ENCODE results near the gene LTBP1. TPM values are rescaled to one million over a fixed set of nuclear protein-coding genes. Genes with fewer than 3 reads are reported as not detected.

The LTBP1 gene
- total RNA-seq, 3 donors from 2014 or later, result 13.3 to 18.7 (median 17.4) TPM

DNA sequence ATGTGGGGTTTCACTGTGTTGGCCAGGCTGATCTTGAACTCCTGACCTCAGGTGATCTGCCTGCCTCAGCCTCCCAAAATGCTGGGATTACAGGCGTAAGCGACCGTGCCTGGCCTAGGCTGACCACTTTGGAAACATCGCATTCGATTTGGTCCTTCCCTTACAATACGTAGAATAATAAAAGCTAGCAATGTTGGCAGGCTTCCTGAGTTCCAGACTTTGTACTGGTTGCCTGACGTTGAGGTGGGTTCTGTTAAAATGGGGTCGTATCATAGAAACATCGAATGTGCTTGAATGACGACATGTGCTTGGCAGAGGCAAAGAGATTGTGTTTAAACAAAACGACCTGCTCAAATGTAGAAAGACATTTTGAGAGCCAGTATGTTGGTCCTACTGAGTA lies 56.1 kb downstream of the LTBP1 start:
- Histone ChIP-seq H3K4me1 (no peaks in the 10 kb centered on the region), H3K36me3 (no peaks in the 10 kb centered on the region), H3K27me3 (no peaks in the 10 kb centered on the region), H3K4me3 (no peak overlapping the region), H3K9me3 (no peaks in the 10 kb centered on the region), H3K27ac (no peak overlapping the region)
- intact Hi-C loops (cut with DNase I; ENCODE audit: low total_unique reads), result no loop called here
- DNase-seq (ENCODE audit: low spot score in 2 of 2), result no peak
- TF ChIP-seq POLR2A (IDR thresholded peaks at IDR 0.05) (no peak), CTCF (IDR thresholded peaks at IDR 0.05) (no peak), POLR2AphosphoS5 (IDR thresholded peaks at IDR 0.05) (no peak)

- DNase-seq (ENCODE audit: low spot score in 2 of 2), result no peak
- intact Hi-C loops (cut with DNase I; ENCODE audit: low total_unique reads), result no loop called here
- no peaks in the 10 kb centered on the region for H3K36me3 ChIP-seq
- no peak for TF ChIP-seq POLR2A (IDR thresholded peaks at IDR 0.05)
- no peak for TF ChIP-seq POLR2AphosphoS5 (IDR thresholded peaks at IDR 0.05)
- TF ChIP-seq CTCF (IDR thresholded peaks at IDR 0.05), result no peak
- H3K4me1 ChIP-seq, result no peaks in the 10 kb centered on the region
- no peak overlapping the region for H3K27ac ChIP-seq
- H3K27me3 ChIP-seq, result no peaks in the 10 kb centered on the region
- H3K9me3 ChIP-seq, result no peaks in the 10 kb centered on the region
- no peak overlapping the region for H3K4me3 ChIP-seq
These were observed 58.3 kb downstream of the LTBP1 start for GRCh38 chr2:33005057-33005456.

DNA sequence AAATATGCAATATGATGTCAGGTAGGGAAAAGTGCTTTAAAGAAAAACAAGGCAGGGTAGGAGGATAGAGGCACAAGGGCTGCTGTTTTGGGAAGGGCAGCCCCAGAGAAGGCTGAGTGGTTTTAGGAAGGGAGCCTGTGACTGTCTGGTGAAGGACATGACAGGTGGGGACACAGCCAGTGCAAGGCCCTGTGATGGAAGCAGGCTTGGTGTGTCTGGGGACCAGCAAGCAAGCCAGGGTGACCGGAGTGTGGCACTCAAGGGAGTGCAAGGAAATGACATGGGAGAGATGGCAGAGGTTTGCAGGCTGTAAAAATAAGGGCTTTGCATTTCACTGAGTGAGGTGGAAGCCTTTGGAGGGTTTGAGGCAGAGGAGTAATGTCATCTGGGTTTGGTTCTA lies 62.0 kb downstream of the LTBP1 start:
- Histone ChIP-seq H3K27ac (no peak overlapping the region), H3K4me3 (no peak overlapping the region), H3K4me1 (no peaks in the 10 kb centered on the region), H3K27me3 (no peaks in the 10 kb centered on the region), H3K9me3 (no peaks in the 10 kb centered on the region), H3K36me3 (no peaks in the 10 kb centered on the region)
- intact Hi-C loops (cut with DNase I; ENCODE audit: low total_unique reads), result no loop called here
- no peak for DNase-seq (ENCODE audit: low spot score in 2 of 2)
- TF ChIP-seq POLR2AphosphoS5 (IDR thresholded peaks at IDR 0.05) (no peak), POLR2A (IDR thresholded peaks at IDR 0.05) (no peak), CTCF (IDR thresholded peaks at IDR 0.05) (no peak)

DNA sequence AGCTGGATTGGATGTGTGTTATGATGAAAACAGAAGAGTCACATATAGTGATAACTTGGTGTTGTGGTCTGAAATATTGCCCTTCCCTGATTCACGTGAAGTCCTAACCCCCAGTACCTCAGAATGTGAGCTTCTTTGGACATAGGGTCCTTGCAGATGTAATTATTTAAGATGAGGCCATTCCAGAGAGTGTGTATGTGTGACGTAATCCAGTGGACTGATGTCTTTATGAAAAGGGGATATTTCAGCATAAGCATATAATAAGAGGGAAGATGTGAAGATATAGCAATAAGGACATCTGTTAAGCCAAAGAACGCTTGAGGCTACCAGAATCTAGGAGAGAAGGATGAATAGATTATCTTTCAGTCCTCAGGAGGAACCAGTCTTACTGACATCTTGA lies 62.5 kb downstream of the LTBP1 start:
- H3K9me3 ChIP-seq, result no peaks in the 10 kb centered on the region
- TF ChIP-seq CTCF (IDR thresholded peaks at IDR 0.05) (no peak), POLR2A (IDR thresholded peaks at IDR 0.05) (no peak)
- H3K36me3 ChIP-seq, result no peaks in the 10 kb centered on the region
- H3K4me1 ChIP-seq, result no peaks in the 10 kb centered on the region
- no peak overlapping the region for H3K27ac ChIP-seq
- no peak for DNase-seq (ENCODE audit: low spot score in 2 of 2)
- H3K27me3 ChIP-seq, result no peaks in the 10 kb centered on the region
- H3K4me3 ChIP-seq, result no peak overlapping the region
- intact Hi-C loops (cut with DNase I; ENCODE audit: low total_unique reads), result no loop called here

GRCh38 chr2:33011373-33011772 lies 64.6 kb downstream of the LTBP1 start:
- no peak for DNase-seq (ENCODE audit: low spot score in 2 of 2)
- TF ChIP-seq POLR2A (IDR thresholded peaks at IDR 0.05) (no peak), POLR2AphosphoS5 (IDR thresholded peaks at IDR 0.05) (no peak), CTCF (IDR thresholded peaks at IDR 0.05) (no peak)
- no peaks in the 10 kb centered on the region for H3K4me1 ChIP-seq

More at GRCh38 chr2:33011373-33011772, 64.6 kb downstream of the LTBP1 start:
- no peaks in the 10 kb centered on the region for H3K9me3 ChIP-seq
- H3K4me3 ChIP-seq, result no peak overlapping the region
- intact Hi-C loops (cut with DNase I; ENCODE audit: low total_unique reads), result no loop called here
- no peaks in the 10 kb centered on the region for H3K36me3 ChIP-seq
- no peaks in the 10 kb centered on the region for H3K27me3 ChIP-seq
- H3K27ac ChIP-seq, result no peak overlapping the region

Data from breast epithelium (tissue), 4 donors.